HG03442 (cell line): ENCODE data around the gene HECW1.
"Not testable (repeated sequence)": the region's sequence is repeated elsewhere in the genome, so short reads cannot be mapped to it uniquely, and the experiment has no call there.

ENCODE experiments used
- ATAC-seq: cut with Tn5 transposase; IDR thresholded peaks from one replicate; pipeline ENCODE4 v1.9.1; 2021; ENCODE audit warnings: mild to moderate bottlenecking, moderate library complexity; ENCODE audit not compliant: unreplicated experiment

Gene HECW1

DNA sequence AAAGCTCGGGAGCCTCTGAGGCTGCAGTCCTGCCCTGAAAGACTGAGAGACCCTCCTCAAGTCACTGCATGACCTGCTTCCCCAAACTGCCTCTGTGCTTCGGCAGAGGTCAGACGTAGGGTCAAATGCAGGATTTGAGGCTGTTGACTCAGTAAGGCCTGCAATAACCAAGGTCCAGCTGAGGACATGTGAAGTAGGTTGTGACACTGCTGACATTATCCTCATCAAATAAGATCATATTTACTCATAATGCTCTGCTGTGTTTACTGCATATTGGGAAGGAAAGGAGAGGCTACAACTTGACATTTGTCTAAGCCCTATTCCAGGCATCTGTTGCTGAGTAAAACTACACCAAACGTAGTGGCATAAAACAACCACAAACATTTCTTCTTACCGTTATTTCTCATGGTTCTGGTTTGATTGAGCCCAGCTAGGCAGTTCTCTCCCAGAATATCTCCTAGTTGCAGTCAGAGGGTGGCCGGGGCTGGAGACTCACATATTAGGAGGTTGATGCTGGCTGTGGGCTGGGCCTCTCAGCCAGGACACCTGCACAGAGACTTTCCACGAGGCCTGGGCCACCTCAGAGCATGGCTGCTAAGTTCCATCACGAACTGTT lies 348.4 kb downstream of the HECW1 start:
- ATAC-seq: peak; percentile 50

DNA sequence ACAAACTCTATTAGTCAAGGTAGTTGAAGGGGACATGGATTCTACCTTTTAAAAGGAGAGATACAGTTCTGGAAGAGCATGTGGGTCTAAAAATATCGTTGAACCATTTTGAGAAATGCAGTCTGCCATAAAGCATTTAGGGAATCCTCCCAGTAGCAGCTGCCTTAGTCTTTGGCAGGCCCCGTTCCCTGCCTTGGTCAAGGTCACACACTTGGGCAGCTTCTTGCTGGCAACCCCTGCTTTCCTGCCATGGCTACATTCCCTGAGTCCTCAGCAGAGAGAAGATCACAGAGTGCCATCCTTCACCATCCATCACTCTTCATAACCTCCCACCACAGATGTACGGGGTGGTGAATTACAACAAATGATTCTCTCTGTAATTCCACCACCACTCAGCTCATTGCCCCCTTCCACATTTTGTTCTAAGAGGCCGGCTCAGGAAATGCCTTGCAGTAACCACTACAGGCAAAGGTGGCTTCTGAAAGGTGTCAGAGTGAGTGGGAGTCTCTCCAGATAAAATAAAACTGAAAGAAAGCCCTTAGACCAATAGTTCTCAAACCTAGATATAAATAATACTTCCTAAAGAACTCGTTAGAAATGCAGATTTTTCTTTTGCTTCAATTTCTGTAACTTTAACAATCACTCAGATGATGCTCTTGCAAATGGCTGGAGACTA lies 349.0 kb downstream of the HECW1 start:
- ATAC-seq: no peak

GRCh38 chr7:43462836-43463235 lies 350.4 kb downstream of the HECW1 start:
- ATAC-seq: no peak

DNA sequence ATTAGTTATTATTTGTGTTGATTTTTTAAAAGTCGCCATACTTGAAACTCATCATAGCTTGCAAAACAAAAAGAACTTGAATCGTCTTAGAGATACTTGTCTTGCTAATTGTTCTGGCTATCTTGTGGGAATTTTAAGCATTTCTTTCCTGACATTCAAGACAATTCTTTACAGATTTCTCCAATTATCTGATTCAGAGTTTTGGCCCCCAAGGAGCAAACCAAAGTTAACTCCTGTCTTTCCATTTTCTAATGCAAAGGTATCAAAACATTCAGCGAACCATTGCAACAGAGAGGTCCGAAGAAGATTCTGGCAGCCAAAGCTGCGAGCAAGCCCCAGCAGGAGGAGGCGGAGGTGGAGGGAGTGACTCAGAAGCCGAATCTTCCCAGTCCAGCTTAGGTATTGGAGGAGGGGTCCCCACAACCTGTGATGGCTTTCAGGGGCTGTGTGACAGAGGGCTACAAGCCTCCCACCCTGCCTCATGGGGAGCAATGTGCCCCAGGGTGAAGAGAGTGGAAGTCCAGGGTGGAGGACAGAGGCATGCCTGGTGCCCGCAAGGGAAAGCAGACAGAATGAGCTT lies 351.0 kb downstream of the HECW1 start:
- ATAC-seq: no peak

DNA sequence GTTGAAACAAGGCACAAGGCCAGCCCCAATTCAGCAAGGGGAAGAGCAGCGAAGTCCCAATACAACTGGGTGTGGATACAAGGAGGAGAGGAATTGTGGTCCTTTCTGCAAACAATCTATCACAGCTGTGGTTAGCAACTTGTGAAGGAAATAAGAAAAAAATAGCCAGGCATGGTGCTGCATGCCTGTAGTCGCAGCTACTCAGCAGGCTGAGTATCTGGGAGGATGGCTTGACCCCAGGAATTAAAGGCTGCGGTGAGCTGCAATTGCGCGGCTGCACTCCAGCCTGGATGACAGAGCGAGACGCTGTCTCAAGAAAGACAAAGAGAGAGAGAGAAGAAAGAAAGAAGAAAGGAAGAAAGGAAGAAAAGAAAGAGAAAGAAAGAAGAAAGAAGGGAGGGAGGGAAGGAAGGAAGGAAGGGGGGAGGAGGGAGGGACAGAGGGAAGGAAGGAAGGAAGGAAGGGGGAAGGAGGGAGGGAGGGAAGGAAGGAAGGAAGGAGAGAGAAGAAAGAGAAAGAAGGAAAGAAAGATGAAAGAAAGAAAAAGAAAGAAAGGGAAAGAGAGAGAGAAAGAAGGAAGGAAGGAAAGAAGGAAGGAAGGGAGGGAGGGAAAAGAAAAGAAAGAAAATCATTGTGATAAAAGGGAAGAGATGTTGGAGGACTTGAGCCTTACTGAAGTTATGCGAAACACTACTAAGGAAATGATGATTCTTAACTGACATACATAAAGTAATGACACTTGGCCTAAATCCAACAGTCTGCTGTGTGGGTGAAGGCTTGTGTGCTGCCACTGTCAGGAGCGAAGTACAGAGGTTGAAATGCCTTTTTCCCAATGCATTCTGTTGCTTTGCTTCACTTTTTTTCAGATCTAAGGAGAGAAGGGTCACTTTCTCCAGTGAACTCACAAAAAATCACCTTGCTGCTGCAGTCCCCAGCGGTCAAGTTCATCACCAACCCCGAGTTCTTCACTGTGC lies 353.4 kb downstream of the HECW1 start:
- no peak for ATAC-seq

DNA sequence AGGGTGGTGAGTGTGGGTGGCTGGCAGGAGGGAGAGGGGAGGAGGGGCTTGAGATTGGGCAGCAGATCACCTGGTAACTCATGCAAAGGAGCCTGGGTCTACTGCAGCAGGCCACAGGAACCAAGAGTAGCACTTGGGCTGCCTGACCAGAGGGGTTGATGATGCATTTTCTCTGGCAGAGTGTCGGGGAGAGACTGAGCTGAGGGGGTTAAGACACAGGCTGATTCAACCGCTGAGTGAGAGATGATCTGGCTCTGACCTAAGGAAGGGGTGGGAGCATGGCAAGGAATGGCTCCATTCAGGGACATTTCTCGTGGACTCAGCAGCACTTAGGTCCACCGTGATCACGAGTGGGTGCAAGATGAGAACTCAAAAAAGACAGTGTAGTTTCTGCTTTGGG lies 355.0 kb downstream of the HECW1 start:
- no peak for ATAC-seq

DNA sequence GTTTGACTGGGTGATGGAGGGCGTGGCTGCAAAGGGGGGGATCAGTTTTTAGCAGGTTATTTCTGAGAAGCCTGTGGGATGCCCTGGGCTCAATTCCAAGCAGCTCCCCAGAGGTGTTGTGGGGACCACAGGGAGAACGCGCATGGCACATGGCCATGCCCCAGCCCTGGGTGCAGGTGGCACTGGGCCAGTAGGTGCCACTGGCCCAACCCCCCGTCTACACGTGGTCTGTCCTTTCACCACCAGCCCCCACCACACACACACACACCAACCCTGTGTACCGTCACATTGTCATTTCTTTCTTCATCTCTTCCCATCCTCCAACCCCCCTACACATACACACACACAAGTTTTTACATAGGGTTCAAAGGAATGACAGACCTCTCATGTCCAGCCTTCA lies 355.4 kb downstream of the HECW1 start:
- no peak for ATAC-seq

GRCh38 chr7:43469051-43469450 lies 356.6 kb downstream of the HECW1 start:
- no peak for ATAC-seq

DNA sequence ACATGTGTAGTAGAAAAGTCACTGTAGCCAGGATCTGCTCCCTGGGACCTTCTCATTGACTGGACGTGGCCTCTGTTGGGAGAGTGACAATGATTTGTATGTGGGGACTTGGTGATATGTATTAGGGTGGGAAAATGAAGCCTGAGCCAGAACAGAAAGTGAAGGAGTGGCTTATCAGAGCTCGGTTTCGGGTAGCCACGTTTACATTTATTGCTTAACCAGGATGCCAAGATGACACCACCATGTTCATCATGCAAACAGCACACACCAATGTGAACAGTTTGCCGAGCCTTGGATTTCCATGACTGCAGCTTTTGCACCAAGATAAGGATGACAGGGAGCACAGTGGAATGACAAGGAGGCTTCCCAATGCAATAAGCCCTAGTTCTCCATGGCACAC lies 357.7 kb downstream of the HECW1 start:
- ATAC-seq: no peak

DNA sequence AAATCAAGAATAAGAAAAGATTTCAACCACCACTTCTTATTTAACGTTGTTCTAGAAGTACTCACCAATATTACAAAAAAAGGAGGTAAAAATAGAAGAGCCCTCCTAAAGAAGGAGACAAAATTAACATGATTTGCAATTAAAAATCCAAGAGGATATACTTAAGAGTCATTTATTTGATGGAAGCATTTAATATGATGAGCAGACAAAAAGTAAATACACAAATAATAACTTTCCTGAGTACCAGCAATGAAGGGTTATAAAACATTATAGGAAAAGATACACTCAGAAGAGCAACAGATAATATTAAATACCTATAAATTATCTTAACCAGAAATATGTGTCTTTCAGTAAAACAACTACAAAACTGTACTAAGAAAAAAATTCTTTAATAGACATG lies 363.5 kb downstream of the HECW1 start:
- no peak for ATAC-seq

- no peak for ATAC-seq
Measured at GRCh38 chr7:43476896-43477295, 364.4 kb downstream of the HECW1 start.

- ATAC-seq: no peak
Measured at GRCh38 chr7:43479042-43479441, 366.6 kb downstream of the HECW1 start.

DNA sequence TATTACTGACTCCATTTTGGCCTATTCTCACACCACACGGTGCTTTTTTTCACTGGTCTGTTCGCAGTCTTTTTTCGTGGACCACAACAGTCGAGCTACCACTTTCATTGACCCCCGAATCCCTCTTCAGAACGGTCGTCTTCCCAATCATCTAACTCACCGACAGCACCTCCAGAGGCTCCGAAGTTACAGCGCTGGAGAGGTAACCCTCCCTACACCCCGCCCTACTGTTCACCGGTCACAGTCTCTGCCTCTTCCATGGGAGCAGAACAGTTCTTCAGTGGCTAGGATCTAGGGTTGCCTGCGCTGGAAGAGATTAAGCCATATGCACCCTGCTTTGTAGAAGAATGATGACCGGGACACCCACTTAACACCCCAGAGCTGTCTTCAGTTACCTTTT lies 367.1 kb downstream of the HECW1 start:
- no peak for ATAC-seq

GRCh38 chr7:43480581-43480980 lies 368.1 kb downstream of the HECW1 start:
- no peak for ATAC-seq

DNA sequence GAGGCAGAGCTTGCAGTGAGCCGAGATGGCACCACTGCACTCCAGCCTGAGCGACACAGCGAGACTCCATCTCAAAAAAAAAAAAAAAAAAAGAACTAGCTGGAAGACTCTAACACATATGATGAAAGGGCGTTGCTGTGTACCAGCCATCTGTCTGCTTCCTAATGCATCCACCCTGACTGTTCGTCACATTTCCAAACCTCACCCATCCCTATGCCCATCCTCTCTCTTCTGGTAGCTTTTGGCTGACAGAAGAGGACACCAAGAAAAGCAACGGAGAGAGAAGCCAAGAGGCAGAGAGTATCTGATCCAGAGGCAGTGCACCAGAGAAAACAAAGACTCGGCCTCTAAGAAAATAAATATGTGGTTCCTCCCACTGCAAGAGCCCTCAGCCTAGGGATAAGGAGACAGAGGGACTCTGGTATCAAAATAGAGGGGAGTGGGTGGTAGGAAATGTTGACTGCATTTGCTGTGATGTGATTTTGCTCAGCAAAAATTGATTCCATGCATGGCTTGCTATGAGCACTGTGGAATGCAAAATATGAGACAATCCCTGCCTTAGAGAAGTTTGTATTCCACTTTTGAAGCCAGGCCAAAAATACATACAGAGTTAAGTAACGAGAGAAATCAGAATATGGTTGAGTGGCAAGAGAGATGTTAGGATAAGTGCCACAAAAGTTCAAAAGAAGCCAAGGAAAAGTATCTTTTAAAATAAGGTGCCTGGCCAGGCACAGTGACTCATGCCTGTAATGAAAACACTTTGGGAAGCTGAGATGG lies 369.6 kb downstream of the HECW1 start:
- no peak for ATAC-seq

DNA sequence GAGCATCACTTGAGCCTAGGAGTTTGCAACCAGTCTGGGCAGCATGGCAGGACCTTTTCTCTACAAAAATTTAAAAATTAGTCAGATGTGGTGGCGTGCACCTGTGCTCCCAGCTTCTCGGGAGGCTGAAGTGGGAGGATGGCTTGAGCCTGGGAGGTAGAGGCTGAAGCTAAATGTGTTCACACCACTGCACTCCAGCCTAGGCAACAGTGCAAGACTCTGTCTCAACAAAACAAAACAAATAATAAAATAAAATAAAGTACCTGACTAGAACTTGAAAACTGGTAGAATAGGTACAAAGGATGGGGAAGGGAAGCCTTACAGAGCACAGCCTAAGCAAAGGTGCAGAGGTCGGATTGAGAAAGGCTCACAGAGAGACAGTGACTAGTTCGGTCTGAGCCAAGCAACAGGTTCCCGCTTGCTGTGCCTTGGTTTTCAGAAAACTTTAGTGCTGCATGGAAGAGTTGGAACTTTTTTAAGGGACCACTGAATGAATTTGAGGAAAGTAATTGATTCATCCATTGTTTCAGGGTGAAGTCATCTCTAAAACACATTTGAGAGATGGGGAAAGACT lies 370.3 kb downstream of the HECW1 start:
- no peak for ATAC-seq

GRCh38 chr7:43484678-43485395 lies 372.4 kb downstream of the HECW1 start:
- no peak for ATAC-seq

DNA sequence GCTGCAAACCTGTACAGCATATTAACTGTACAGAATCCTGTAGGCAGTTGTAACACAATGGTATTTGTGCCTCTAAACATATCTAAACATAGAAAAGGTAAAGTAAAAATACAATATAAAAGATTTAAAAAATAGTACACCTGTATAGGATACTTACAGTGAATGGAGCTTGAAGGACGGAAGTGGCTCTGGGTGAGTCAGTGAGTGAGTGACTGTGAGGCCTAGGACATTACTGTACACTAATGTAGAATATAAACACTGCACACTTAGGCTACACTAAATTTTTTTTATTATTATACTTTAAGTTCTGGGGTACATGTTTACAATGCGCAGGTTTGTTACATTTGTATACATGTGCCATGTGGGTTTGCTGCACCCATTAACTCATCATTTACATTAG lies 373.1 kb downstream of the HECW1 start:
- no peak for ATAC-seq

GRCh38 chr7:43486008-43486407 lies 373.6 kb downstream of the HECW1 start:
- not testable (repeated sequence) for ATAC-seq

DNA sequence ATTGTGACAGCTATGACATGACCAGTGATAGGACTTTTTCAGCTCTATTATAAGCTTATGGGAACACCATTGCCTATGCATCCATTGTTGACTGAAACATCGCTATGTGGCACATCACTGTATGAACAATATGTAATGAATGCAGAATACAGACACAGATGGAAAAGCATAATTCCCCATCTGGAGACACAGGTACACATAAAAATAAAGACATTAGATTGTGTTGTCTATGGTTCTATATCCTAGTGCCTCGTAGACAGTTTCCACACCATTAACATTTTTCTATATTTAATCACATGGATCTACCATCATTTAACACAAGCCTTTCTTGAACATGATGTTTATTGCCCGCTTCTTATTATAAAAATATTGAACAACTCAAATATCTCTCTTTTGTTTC lies 374.2 kb downstream of the HECW1 start:
- no peak for ATAC-seq
